Fibroblast of skin of right biceps (primary cell): ENCODE measurements around the gene FAM20C.

Experiments
- DNase-seq: peaks from one replicate; pipeline ENCODE4 v3.0.0-alpha.2; 2013

FAM20C gene

GRCh38 chr7:159370-160270 is 32.8 kb upstream of the FAM20C start:
- DNase-seq: no peak

- DNase-seq: no peak
These were observed 31.2 kb upstream of the FAM20C start for GRCh38 chr7:160958-161725.

- no peak for DNase-seq
These were observed 29.6 kb upstream of the FAM20C start for GRCh38 chr7:162632-163297.

GRCh38 chr7:163298-163695 is 29.1 kb upstream of the FAM20C start:
- DNase-seq: no peak

- DNase-seq: no peak
These were observed 28.1 kb upstream of the FAM20C start for GRCh38 chr7:163971-164881.

GRCh38 chr7:164882-165660 is 27.3 kb upstream of the FAM20C start:
- no peak for DNase-seq

- no peak for DNase-seq
These were observed 26.6 kb upstream of the FAM20C start for GRCh38 chr7:165661-166337.

- DNase-seq: no peak
These were observed 25.9 kb upstream of the FAM20C start for GRCh38 chr7:166338-167060.

- no peak for DNase-seq
These were observed 25.1 kb upstream of the FAM20C start for GRCh38 chr7:167090-167855.

- no peak for DNase-seq
These were observed 24.2 kb upstream of the FAM20C start for GRCh38 chr7:167976-168791.

- DNase-seq: no peak
These were observed 22.8 kb upstream of the FAM20C start for GRCh38 chr7:169276-170172.

GRCh38 chr7:170551-171363 is 21.6 kb upstream of the FAM20C start:
- no peak for DNase-seq

- DNase-seq: no peak
These were observed 20.9 kb upstream of the FAM20C start for GRCh38 chr7:171364-171904.

GRCh38 chr7:171912-172515 is 20.4 kb upstream of the FAM20C start:
- DNase-seq: no peak

GRCh38 chr7:173209-173918 is 19.0 kb upstream of the FAM20C start:
- no peak for DNase-seq
